Caco-2 (cell line): ENCODE data around the gene TEKT2. TPM values are rescaled to one million over a fixed set of nuclear protein-coding genes. Genes with fewer than 3 reads are reported as not detected.

ENCODE experiments used
- BruUV-seq: library from RNA; stranded (reverse); fragments of 400-500 nt; replicated peaks from 2 replicates; lab custom pipeline; 2021; lab: Mats Ljungman, UMichigan
- CTCF ChIA-PET: fragments of 300-600 bp; sonication (Branson Sonifier 250); formaldehyde crosslinking; loops from one replicate; lab custom pipeline; 2022; ENCODE audit warnings: antibody characterized with exemption; lab: Charles Lee
- POLR2A ChIA-PET: fragments of 300-600 bp; sonication (Branson Sonifier 250); formaldehyde crosslinking; loops from one replicate; lab custom pipeline; 2022; ENCODE audit warnings: antibody characterized with exemption; lab: Charles Lee
- DNase-seq, 2 experiments: peaks; one replicate each; pipeline versions ENCODE4 v3.0.0 to v3.0.0-alpha.2; 2020 to 2022
- H3K27me3 ChIP-seq: replicated peaks from 2 replicates; pipeline ENCODE4 v1.6.0; 2011; ENCODE audit warnings: low read length; ENCODE audit not compliant: control insufficient read depth, insufficient read depth
- H3K36me3 ChIP-seq: 2 replicates; pipeline ENCODE4 v1.5.1; 2011; ENCODE audit warnings: low read length; ENCODE audit not compliant: control insufficient read depth, insufficient read depth
- H3K4me1 ChIP-seq: fragments of 250-450 bp; sonication (Bioruptor Pico); 2 replicates; pipeline ENCODE4 v1.5.1; 2020; ENCODE audit warnings: mild to moderate bottlenecking
- H3K4me3 ChIP-seq: 2 replicates; pipeline ENCODE4 v1.5.1; 2011; ENCODE audit warnings: low read depth, mild to moderate bottlenecking, control low read depth, low read length
- H3K9me3 ChIP-seq: fragments of 250-450 bp; sonication (Bioruptor Pico); 2 replicates; pipeline ENCODE4 v1.5.1; 2020; ENCODE audit warnings: mild to moderate bottlenecking, moderate library complexity
- H3K27ac Mint-ChIP-seq: one replicate; pipeline ENCODE4 v1.8.0; 2022; ENCODE audit warnings: mixed read lengths; ENCODE audit not compliant: unreplicated experiment
- H3K27me3 Mint-ChIP-seq: one replicate; pipeline ENCODE4 v1.8.0; 2022; ENCODE audit warnings: mixed read lengths; ENCODE audit not compliant: insufficient read depth, unreplicated experiment
- H3K36me3 Mint-ChIP-seq: one replicate; pipeline ENCODE4 v1.8.0; 2022; ENCODE audit warnings: mild to moderate bottlenecking, mixed read lengths; ENCODE audit not compliant: insufficient read depth, unreplicated experiment
- H3K4me1 Mint-ChIP-seq: one replicate; pipeline ENCODE4 v1.8.0; 2022; ENCODE audit warnings: low read depth, mixed read lengths; ENCODE audit not compliant: unreplicated experiment
- H3K4me3 Mint-ChIP-seq: one replicate; pipeline ENCODE4 v1.8.0; 2022; ENCODE audit warnings: mild to moderate bottlenecking, moderate library complexity, mixed read lengths; ENCODE audit not compliant: unreplicated experiment
- H3K9me3 Mint-ChIP-seq: one replicate; pipeline ENCODE4 v1.8.0; 2022; ENCODE audit warnings: mixed read lengths; ENCODE audit not compliant: unreplicated experiment
- CTCF ChIP-seq, 2 experiments: fragments of 200-600 bp in 1 of 2; IDR thresholded peaks; 1 replicate in 1 of 2; 2 replicates in 1 of 2; pipeline versions ENCODE4 v1.5.1 to v1.8.0; 2011 to 2022; ENCODE audit warnings: antibody characterized with exemption in 1 of 2, control low read depth in 1 of 2, inconsistent platforms in 1 of 2, low read depth in 1 of 2, low read length in 1 of 2, mild to moderate bottlenecking in 1 of 2, moderate library complexity in 1 of 2; ENCODE audit not compliant: insufficient read depth in 1 of 2, severe bottlenecking in 1 of 2, unreplicated experiment in 1 of 2
- intact Hi-C: fragments of 100-400 bp; cut with micrococcal nuclease; formaldehyde crosslinking; loops from one replicate; pipeline ENCODE4 v1.10.0; 2022; ENCODE audit not compliant: unreplicated experiment
- total RNA-seq: library from RNA; stranded (reverse); gene quantifications from 2 replicates; pipeline ENCODE4 v1.2.3, GENCODE V29; 2022

TEKT2 gene
- total RNA-seq, 1 experiment from 2014 or later, result not detected

- intact Hi-C loops, result no loop called here
- Mint-ChIP-seq H3K36me3 (no peaks in the 10 kb centered on the region), H3K4me3 (no peak overlapping the region), H3K27ac (no peak overlapping the region), H3K27me3 (no peaks in the 10 kb centered on the region), H3K4me1 (no peaks in the 10 kb centered on the region), H3K9me3 (no peaks in the 10 kb centered on the region)
- ChIA-PET CTCF (no interaction called here), POLR2A (no interaction called here)
- no peak for DNase-seq
- no peak for TF ChIP-seq CTCF (IDR thresholded peaks at IDR 0.05; ENCODE audit: insufficient read depth in 1 of 2, low read depth in 1 of 2, low read length in 1 of 2, severe bottlenecking in 1 of 2, unreplicated experiment in 1 of 2)
- no peaks in the 10 kb centered on the region for H3K27me3 ChIP-seq
- H3K4me1 ChIP-seq, result no peaks in the 10 kb centered on the region
- no peak overlapping the region for H3K4me3 ChIP-seq
- H3K36me3 ChIP-seq, result no peaks in the 10 kb centered on the region
- no TSS peak for BruUV-seq
- H3K9me3 ChIP-seq, result no peaks in the 10 kb centered on the region
Observed at GRCh38 chr1:36112823-36113222, 28.9 kb downstream of the TEKT2 start.

- Mint-ChIP-seq H3K27me3 (no peaks in the 10 kb centered on the region), H3K27ac (no peak overlapping the region), H3K9me3 (no peaks in the 10 kb centered on the region), H3K4me1 (no peaks in the 10 kb centered on the region), H3K36me3 (no peaks in the 10 kb centered on the region), H3K4me3 (no peak overlapping the region)
- ChIA-PET CTCF (interaction anchor here (0.7 kb wide), 1 partner anchor 110 kb away, joined by 3 read pairs; the partner anchor contains the start of gene THRAP3), POLR2A (no interaction called here)
- DNase-seq, result no peak
- Histone ChIP-seq H3K27me3 (no peaks in the 10 kb centered on the region), H3K36me3 (no peaks in the 10 kb centered on the region), H3K4me1 (no peaks in the 10 kb centered on the region), H3K4me3 (no peak overlapping the region), H3K9me3 (no peaks in the 10 kb centered on the region)
- BruUV-seq, result no TSS peak
- intact Hi-C loops, result no loop called here
- TF ChIP-seq CTCF (IDR thresholded peaks at IDR 0.05; ENCODE audit: insufficient read depth in 1 of 2, low read depth in 1 of 2, low read length in 1 of 2, severe bottlenecking in 1 of 2, unreplicated experiment in 1 of 2), result no peak
Observed at GRCh38 chr1:36114371-36114770, 30.5 kb downstream of the TEKT2 start.

- Mint-ChIP-seq H3K4me3 (no peak overlapping the region), H3K9me3 (no peaks in the 10 kb centered on the region), H3K36me3 (no peaks in the 10 kb centered on the region), H3K27me3 (no peaks in the 10 kb centered on the region), H3K27ac (no peak overlapping the region), H3K4me1 (no peaks in the 10 kb centered on the region)
- no peak for DNase-seq
- Histone ChIP-seq H3K27me3 (no peaks in the 10 kb centered on the region), H3K4me1 (no peaks in the 10 kb centered on the region), H3K9me3 (no peaks in the 10 kb centered on the region), H3K4me3 (no peak overlapping the region), H3K36me3 (no peaks in the 10 kb centered on the region)
- no peak for TF ChIP-seq CTCF (IDR thresholded peaks at IDR 0.05; ENCODE audit: insufficient read depth in 1 of 2, low read depth in 1 of 2, low read length in 1 of 2, severe bottlenecking in 1 of 2, unreplicated experiment in 1 of 2)
- intact Hi-C loops, result no loop called here
- CTCF ChIA-PET, result interaction anchor here (0.6 kb wide), 1 partner anchor 258 kb away, joined by 7 read pairs; no protein-coding TSS in a partner anchor
- POLR2A ChIA-PET, result no interaction called here
- no TSS peak for BruUV-seq
Observed at GRCh38 chr1:36115200-36115669, 31.3 kb downstream of the TEKT2 start.
